Loucy (cell line): ENCODE measurements around the gene ZNF71.

Experiments
- EZH2phosphoT487 ChIP-seq: fragments of 200-600 bp; IDR thresholded peaks from 2 replicates; pipeline ENCODE4 v1.6.1; 2018; ENCODE audit warnings: antibody characterized with exemption, mild to moderate bottlenecking, moderate library complexity, borderline replicate concordance
- TF ChIP-seq, protein P1 (sequence below): fragments of 200-600 bp; sonication (generic); conservative IDR thresholded peaks from 2 replicates; pipeline ENCODE4 v1.5.1; 2014; ENCODE audit warnings: mild to moderate bottlenecking, antibody characterized with exemption, low read length

DNA sequence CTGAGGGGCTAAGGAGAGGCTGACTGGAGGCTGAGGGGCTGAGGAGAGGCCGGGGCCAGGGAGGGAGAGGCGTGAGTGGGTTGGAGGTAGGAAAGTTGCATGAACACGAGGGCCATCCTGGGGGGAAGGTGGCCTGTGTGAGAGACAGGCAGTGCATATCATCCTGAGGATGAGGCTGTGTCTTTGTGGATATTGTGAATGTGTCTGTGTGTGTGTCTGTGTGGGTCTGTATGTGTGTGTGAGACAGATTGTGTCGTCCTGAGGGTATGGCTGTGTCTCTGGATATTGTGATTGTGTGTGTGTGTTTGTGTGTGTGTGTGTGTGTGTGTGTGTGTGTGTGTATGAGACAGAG is 422 bp downstream of the ZNF71 start:
- TF ChIP-seq, protein P1, sequence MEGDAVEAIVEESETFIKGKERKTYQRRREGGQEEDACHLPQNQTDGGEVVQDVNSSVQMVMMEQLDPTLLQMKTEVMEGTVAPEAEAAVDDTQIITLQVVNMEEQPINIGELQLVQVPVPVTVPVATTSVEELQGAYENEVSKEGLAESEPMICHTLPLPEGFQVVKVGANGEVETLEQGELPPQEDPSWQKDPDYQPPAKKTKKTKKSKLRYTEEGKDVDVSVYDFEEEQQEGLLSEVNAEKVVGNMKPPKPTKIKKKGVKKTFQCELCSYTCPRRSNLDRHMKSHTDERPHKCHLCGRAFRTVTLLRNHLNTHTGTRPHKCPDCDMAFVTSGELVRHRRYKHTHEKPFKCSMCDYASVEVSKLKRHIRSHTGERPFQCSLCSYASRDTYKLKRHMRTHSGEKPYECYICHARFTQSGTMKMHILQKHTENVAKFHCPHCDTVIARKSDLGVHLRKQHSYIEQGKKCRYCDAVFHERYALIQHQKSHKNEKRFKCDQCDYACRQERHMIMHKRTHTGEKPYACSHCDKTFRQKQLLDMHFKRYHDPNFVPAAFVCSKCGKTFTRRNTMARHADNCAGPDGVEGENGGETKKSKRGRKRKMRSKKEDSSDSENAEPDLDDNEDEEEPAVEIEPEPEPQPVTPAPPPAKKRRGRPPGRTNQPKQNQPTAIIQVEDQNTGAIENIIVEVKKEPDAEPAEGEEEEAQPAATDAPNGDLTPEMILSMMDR = no peak
- TF ChIP-seq EZH2phosphoT487 = no peak
